ENCODE measurements around the gene ZP1.
"Not testable (repeated sequence)": the region's sequence is repeated elsewhere in the genome, so short reads cannot be mapped to it uniquely, and the experiment has no call there.

ZP1 gene, protein sequence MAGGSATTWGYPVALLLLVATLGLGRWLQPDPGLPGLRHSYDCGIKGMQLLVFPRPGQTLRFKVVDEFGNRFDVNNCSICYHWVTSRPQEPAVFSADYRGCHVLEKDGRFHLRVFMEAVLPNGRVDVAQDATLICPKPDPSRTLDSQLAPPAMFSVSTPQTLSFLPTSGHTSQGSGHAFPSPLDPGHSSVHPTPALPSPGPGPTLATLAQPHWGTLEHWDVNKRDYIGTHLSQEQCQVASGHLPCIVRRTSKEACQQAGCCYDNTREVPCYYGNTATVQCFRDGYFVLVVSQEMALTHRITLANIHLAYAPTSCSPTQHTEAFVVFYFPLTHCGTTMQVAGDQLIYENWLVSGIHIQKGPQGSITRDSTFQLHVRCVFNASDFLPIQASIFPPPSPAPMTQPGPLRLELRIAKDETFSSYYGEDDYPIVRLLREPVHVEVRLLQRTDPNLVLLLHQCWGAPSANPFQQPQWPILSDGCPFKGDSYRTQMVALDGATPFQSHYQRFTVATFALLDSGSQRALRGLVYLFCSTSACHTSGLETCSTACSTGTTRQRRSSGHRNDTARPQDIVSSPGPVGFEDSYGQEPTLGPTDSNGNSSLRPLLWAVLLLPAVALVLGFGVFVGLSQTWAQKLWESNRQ

DNA sequence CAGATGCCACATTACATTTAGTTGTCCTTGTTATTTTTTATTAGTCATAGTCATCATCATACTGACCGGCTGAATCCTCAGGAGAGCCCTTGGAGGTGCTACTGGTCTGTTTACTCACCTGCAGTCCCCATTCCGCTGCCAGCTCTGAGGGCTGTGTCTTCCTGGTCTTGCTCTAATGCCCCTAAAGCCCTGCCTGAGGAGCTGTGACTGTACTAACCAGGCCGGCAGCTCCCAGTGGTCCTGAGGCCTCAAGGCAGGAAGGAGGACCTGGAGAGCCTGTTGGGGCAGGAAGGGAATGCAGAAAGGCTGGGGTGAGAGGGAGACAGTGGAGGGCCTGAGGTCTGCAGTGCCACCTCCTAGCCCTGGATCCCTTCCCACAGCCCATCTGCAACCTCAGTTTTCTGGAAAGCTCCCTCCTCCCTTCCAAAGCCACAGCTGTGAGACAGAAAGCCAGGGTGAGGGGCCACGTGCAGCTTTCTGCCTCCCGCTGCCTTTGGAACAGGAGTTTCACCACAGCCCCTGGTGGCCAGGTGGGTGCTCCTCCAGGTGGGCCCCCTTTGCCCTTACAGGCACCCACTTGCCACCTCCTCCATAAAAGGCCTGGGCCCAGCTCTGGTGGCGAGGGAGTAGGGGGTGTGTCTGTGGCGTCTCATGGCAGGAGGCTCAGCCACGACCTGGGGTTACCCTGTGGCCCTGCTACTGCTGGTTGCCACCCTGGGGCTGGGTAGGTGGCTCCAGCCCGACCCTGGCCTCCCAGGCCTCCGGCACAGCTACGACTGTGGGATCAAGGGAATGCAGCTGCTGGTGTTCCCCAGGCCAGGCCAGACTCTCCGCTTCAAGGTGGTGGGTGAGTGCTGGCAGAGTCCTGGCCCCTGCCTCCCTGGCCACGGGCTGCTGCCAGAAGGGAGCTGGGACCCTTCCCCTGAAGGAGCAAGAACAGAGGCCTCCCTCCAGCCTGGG lies at the start of gene ZP1:
ZP1 (plus strand) TSS at position 632 of the 960 bp plus-strand sequence; CDS start at position 652, 20 bp downstream.
- no peak for DNase-seq

DNA sequence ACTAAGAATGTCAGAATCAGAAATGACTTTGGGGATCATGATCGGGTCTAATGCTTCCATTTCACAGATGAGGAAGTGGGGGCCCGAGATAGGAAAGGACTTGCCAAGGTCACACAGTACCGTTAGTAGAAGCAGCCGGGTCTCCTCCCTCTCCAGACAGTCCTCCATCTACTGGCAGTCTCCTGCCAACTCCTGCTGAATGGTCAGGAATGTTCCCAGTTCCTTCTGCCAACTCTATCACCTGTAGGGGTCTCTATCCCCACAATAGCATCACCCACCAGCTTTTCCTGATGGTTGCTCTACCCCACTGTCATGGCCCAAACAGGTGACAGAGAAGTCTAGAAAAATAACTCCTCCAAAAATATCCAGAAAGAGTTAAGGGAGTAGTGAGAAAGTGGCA lies 49.3 kb upstream of the ZP1 start:
- no peak for DNase-seq

- DNase-seq = no peak
These were observed 45.3 kb upstream of the ZP1 start for GRCh38 chr11:60821827-60822599.

- DNase-seq = not testable (repeated sequence)
These were observed 43.5 kb upstream of the ZP1 start for GRCh38 chr11:60823745-60824306.

GRCh38 chr11:60825118-60825517 lies 42.2 kb upstream of the ZP1 start:
- no peak for DNase-seq

DNA sequence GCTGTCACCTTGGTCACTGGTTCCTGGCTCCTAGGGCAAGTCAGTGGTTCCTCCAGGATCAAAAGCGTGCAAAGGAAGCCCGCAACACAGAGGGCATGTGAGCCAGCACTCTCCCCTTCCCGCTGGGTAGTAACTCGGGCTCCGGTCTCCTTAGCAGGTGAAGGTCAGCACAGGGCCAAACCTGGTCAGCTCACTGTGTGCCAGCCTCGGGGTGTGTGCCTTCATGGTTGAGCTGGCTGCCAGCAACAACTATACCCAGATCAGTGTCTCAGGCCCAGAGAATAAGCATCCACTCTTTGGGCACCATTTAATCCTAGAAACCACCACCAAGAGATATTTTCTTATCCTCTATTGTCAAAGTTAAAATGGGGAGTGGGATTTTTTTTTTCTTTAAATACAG lies 41.6 kb upstream of the ZP1 start:
- DNase-seq = no peak

- DNase-seq = no peak
These were observed 36.7 kb upstream of the ZP1 start for GRCh38 chr11:60830478-60831142.

- peak; percentile 81 for DNase-seq
These were observed 36.2 kb upstream of the ZP1 start for GRCh38 chr11:60831143-60831500.

DNA sequence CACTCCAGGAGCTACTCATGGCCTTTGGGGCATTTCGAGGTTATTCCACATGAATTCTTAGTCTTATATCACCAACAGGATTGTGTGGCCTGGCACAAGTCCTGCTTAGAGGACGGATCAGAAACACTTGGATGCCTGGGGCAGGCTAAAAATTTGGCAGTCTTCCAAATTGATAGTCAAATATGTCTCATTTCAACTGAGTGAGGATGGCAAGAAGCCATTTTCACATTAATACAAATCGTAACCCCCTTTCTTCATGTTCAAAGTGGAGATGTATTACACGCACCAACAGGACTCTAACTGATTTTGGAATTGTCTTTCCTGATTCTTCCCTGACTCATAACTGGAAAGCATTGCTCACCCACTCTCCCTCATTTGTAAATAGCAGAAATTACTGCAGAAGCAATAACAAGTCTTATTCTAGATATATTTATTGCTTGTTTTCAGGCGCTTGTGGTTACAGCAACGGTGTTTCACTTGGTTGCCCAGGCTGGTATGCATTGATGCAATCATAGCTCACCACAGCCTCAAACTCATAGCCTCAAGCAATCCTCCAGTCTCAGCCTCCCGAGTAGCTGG lies 35.8 kb upstream of the ZP1 start:
- no peak for DNase-seq

GRCh38 chr11:60834742-60835533 lies 32.4 kb upstream of the ZP1 start:
- no peak for DNase-seq

- DNase-seq = no peak
These were observed 31.9 kb upstream of the ZP1 start for GRCh38 chr11:60835534-60835846.

DNA sequence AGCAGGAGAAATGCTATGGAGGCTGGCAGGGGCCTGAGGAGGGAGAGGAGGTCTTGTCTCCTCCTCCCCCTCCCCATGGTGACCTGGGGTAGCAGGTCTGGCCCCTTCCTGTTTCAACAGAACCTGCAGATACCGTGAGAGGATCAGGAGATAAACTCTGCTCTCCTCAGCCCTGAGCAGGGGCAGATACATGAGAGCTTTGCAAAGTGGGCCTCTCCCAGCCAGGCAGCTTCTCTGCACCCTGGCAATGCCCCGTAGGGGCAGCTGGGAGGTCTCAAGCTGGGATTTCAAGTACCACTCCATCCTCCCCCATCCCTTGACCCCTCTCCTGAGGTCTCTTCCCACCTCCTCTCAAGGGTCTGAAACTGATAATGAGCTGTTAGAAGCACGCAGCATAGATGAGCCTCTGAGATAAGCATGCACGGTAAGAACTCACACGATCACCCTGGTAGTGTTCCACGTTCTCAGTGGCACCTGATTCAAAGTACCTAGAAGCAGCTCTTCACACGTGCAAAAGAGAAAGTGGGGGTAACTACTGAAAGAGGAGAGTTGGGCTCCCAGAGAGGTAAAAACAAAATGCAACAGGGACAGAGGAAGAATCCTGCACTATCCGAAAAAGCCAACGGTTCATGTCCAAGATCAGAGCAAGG lies 30.4 kb upstream of the ZP1 start:
- DNase-seq = no peak

DNA sequence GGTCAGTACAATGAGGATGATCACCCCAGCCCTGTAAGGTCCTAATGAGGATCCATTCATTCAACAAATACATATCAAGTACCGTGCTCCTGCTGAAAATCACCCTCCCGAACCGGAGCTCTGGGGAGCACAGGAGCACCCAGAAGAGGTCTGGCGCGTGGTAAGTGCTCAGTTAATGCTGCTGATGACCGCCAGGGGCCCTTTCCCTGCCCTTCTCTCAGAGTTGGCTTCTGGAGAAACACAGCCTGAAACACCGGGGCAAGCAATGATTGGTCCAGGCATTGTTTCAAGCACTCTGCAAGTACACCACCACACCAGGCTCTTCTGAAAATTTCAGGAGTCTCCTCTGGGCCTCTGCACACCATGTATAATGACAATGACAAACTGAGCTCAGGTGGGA lies 29.2 kb upstream of the ZP1 start:
- no peak for DNase-seq

DNA sequence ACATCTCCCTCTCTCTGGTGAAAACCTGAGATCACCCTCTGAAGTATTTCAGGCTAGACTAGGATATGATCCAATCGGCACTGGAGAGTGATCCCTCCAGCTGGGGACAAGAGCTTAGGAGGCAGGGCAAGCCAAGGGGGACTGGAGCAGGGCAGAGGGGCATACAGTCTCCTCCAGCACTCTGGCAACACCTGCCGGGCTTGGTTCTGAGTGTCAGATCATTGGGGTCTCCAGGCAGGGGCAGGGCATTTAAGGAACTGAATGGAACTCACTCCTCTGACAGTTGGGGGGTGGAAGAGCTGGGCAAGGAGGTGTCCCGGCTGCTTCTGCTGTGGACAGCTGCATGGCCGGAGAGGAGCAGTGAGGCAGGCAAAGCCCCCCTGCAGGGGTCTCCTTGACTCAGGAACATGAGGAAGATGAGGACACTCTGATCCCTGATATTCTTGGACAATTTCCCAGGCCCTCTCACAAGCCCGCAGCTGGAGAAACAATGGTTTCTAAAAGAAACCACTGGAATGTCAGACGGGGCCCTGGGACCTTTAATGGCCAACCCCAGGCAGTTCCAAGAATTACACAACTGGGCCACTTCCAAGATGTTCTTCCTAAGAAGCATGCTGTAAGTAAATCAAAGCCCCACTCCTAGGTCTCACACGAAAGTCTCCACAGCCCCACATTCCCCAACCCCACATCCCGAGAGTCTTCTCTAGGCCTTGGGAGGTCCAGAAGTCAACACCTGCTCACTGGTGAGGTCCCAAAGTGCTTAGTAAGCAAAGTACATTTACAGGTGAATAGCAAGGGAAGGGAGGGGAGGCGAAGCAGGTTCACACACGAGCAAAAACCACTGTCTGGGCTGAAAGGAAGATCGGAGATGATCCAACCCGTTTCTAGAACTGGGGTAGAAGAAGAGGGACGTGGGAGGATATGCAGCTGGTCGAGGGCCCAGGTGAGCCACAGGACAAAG lies 26.6 kb upstream of the ZP1 start:
- no peak for DNase-seq

DNA sequence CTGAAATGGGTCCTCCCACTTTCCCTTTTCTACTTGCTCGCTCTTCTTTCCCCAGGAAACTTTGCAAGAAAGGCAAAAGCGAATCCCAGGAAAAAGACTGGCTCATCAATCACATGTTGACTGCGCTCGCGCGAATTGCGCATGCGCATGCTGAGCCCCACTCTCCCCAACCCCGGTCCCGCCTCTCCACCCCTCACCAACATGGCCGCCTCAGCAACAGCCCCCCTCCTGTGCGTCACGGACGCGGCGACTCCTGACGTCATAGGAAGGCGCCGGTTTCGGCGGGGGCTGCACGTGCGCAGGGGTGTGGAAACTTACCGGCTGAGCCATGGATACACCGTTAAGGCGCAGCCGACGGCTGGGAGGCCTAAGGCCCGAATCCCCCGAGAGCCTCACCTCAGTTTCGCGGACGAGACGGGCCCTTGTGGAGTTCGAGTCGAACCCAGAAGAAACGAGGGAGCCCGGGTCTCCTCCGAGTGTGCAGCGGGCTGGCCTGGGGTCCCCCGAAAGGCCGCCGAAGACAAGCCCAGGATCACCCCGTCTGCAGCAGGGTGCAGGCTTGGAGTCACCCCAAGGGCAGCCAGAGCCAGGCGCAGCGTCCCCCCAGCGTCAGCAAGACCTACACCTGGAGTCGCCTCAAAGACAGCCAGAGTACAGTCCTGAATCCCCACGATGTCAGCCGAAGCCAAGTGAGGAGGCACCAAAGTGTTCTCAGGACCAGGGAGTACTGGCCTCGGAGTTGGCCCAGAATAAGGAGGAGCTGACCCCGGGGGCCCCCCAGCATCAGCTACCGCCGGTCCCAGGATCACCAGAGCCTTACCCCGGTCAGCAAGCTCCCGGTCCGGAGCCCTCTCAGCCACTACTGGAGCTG lies 25.3 kb upstream of the ZP1 start, which contains the start of gene CCDC86:
CCDC86 (plus strand) TSS at position 317 of the 871 bp plus-strand sequence; CDS start at position 329, 12 bp downstream.
- DNase-seq = peak; percentile 98

DNA sequence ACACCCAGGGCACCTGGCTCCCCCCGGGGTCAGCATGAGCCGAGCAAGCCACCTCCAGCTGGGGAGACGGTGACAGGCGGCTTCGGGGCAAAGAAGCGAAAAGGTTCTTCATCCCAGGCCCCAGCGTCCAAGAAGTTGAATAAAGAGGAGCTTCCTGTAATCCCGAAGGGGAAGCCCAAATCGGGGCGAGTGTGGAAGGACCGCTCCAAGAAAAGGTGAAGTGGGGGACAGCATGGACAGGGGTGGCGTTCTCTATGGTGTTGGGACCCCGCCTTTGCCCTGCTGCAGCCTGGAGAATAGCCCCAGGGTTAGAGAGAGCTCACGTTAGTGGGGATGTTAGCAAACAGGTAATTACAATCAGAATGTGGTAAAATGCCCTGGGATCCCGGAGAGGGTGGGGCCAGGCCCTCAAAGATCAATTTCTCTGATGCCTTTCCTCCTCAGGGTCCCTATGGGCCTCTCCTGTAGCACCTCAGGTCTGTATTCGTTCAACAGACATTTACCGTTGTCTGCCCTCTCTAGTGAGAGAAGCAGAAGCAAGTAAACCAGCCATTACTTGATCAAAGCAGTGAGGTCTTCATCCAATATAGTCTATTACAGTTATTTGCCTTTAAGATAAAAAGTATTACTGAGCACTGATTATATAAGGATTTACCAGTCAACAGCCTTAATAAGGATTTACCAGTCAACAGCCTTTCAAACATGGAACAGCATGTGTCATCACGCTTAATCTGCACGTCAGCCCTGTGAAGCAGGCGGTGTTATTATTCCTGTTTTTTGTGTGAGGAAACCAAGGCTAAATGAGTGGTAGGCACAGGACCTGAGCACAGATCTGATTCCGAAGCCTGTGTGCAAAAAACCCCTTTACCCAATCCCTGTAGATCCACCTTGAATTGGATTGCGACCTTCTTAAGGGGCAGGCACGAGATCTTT lies 24.4 kb upstream of the ZP1 start:
- DNase-seq = no peak
